ENCODE measurements around the gene MGST2.

The MGST2 gene

GRCh38 chr4:139745111-139745639, 79.6 kb downstream of the MGST2 start:
- DNase-seq = no peak

- no peak for DNase-seq
These were observed 81.0 kb downstream of the MGST2 start for GRCh38 chr4:139746431-139747171.

- DNase-seq = no peak
These were observed 83.7 kb downstream of the MGST2 start for GRCh38 chr4:139749338-139749737.

- no peak for DNase-seq
These were observed 84.3 kb downstream of the MGST2 start for GRCh38 chr4:139749835-139750498.

- no peak for DNase-seq
These were observed 88.1 kb downstream of the MGST2 start for GRCh38 chr4:139753686-139754085.

All from NCI-H1105 treated with DMSO at 0.1 percent for 48 hours (cell line).